ENCODE measurements around the gene SETD2. TPM values are rescaled to one million over a fixed set of nuclear protein-coding genes. Genes with fewer than 3 reads are reported as not detected.

The SETD2 gene
- total RNA-seq, 4 donors from 2014 or later: 70.3 to 92.1 (median 87.3) TPM

- TF ChIP-seq CTCF (IDR thresholded peaks at IDR 0.05): no peak
- no peak for TF ChIP-seq POLR2A (IDR thresholded peaks at IDR 0.05)
- H3K27ac ChIP-seq: no peak overlapping the region
- no peaks in the 10 kb centered on the region for H3K36me3 ChIP-seq
- H3K4me3 ChIP-seq: no peak overlapping the region
- H3K4me1 ChIP-seq: no peaks in the 10 kb centered on the region
- H3K9me3 ChIP-seq: no peaks in the 10 kb centered on the region
- no peaks in the 10 kb centered on the region for H3K27me3 ChIP-seq
- DNase-seq: no peak
- intact Hi-C loops (cut with DNase I; ENCODE audit: low total_unique reads): no loop called here
Measured at GRCh38 chr3:47065681-47066080, 98.2 kb downstream of the SETD2 start.

- Histone ChIP-seq H3K9me3 (no peaks in the 10 kb centered on the region), H3K27me3 (no peaks in the 10 kb centered on the region), H3K36me3 (no peaks in the 10 kb centered on the region), H3K4me1 (no peaks in the 10 kb centered on the region), H3K4me3 (no peak overlapping the region), H3K27ac (no peak overlapping the region)
- no peak for DNase-seq
- intact Hi-C loops (cut with DNase I; ENCODE audit: low total_unique reads): no loop called here
- TF ChIP-seq CTCF (IDR thresholded peaks at IDR 0.05) (no peak), POLR2A (IDR thresholded peaks at IDR 0.05) (no peak)
Measured at GRCh38 chr3:47065058-47065457, 98.9 kb downstream of the SETD2 start.

GRCh38 chr3:47057212-47057671, 106.7 kb downstream of the SETD2 start:
- TF ChIP-seq CTCF (IDR thresholded peaks at IDR 0.05) (no peak), POLR2A (IDR thresholded peaks at IDR 0.05) (no peak)
- DNase-seq: no peak
- H3K36me3 ChIP-seq: no peaks in the 10 kb centered on the region
- H3K4me3 ChIP-seq: no peak overlapping the region
- intact Hi-C loops (cut with DNase I; ENCODE audit: low total_unique reads): no loop called here
- no peaks in the 10 kb centered on the region for H3K9me3 ChIP-seq
- H3K27ac ChIP-seq: no peak overlapping the region
- no peaks in the 10 kb centered on the region for H3K4me1 ChIP-seq
- no peaks in the 10 kb centered on the region for H3K27me3 ChIP-seq

- Histone ChIP-seq H3K4me1 (no peaks in the 10 kb centered on the region), H3K36me3 (no peaks in the 10 kb centered on the region), H3K27me3 (no peaks in the 10 kb centered on the region), H3K9me3 (no peaks in the 10 kb centered on the region), H3K27ac (no peak overlapping the region), H3K4me3 (no peak overlapping the region)
- TF ChIP-seq CTCF (IDR thresholded peaks at IDR 0.05) (no peak), POLR2A (IDR thresholded peaks at IDR 0.05) (no peak)
- no peak for DNase-seq
- intact Hi-C loops (cut with DNase I; ENCODE audit: low total_unique reads): no loop called here
Measured at GRCh38 chr3:47056705-47057104, 107.2 kb downstream of the SETD2 start.

GRCh38 chr3:47054412-47054811, 109.5 kb downstream of the SETD2 start:
- DNase-seq: no peak
- Histone ChIP-seq H3K9me3 (no peaks in the 10 kb centered on the region), H3K27ac (no peak overlapping the region), H3K4me3 (no peak overlapping the region), H3K36me3 (no peaks in the 10 kb centered on the region), H3K4me1 (no peaks in the 10 kb centered on the region), H3K27me3 (no peaks in the 10 kb centered on the region)
- TF ChIP-seq CTCF (IDR thresholded peaks at IDR 0.05) (no peak), POLR2A (IDR thresholded peaks at IDR 0.05) (no peak)
- intact Hi-C loops (cut with DNase I; ENCODE audit: low total_unique reads): no loop called here

All from uterus (tissue), 4 donors.